Right lobe of liver (tissue), 6 donors: ENCODE data around the gene AWAT1. TPM values are rescaled to one million over a fixed set of nuclear protein-coding genes. Genes with fewer than 3 reads are reported as not detected.

Experiments used
- ATAC-seq, 4 donors: fragments of 200-7000 bp; cut with Tn5 transposase; one replicate each; pipeline ENCODE4 v1.9.1; 2020; ENCODE audit warnings: mild to moderate bottlenecking in 4 of 4, moderate library complexity in 4 of 4
- DNase-seq, 3 donors: peaks; one replicate each; pipeline ENCODE4 v3.0.0-alpha.2; 2020
- H3K27ac ChIP-seq, 3 donors: fragments of 200-600 bp; one replicate each; pipeline ENCODE4 v1.8.0; 2022
- H3K27me3 ChIP-seq, 2 donors: fragments of 200-600 bp; one replicate each; pipeline ENCODE4 v1.8.0; 2022
- H3K36me3 ChIP-seq, 4 donors: fragments of 200-600 bp; sonication (generic) in 1 of 4; one replicate each; pipeline versions ENCODE4 v1.5.1 to v1.8.0; 2017 to 2022; ENCODE audit warnings: control low read depth in 1 of 4
- H3K4me1 ChIP-seq, 4 donors: fragments of 200-600 bp; sonication (generic) in 1 of 4; one replicate each; pipeline versions ENCODE4 v1.5.1 to v1.8.0; 2017 to 2022; ENCODE audit warnings: control low read depth in 1 of 4
- H3K4me3 ChIP-seq, 3 donors: fragments of 200-600 bp; one replicate each; pipeline ENCODE4 v1.8.0; 2022
- H3K9me3 ChIP-seq, 4 donors: fragments of 200-600 bp; sonication (generic) in 1 of 4; one replicate each; pipeline versions ENCODE4 v1.5.1 to v1.8.0; 2017 to 2022; ENCODE audit warnings: control low read depth in 1 of 4
- CTCF ChIP-seq, 4 donors: fragments of 200-600 bp in 3 of 4; fragments of 450-650 bp in 1 of 4; IDR thresholded peaks; one replicate each; pipeline versions ENCODE4 v1.5.1 to v1.8.0; 2016 to 2022; ENCODE audit warnings: antibody characterized with exemption in 4 of 4, mild to moderate bottlenecking in 2 of 4
- POLR2A ChIP-seq: fragments of 450-650 bp; IDR thresholded peaks from one replicate; pipeline ENCODE4 v1.6.1; 2017; ENCODE audit warnings: antibody characterized with exemption, mild to moderate bottlenecking
- WGBS: methylation state at CpG from one replicate; pipeline ENCODE4 v1.1.6; 2018; ENCODE audit warnings: low coverage, low lambda C conversion rate; ENCODE audit not compliant: insufficient coverage; ENCODE audit errors: missing lambda C conversion rate; 5-methylcytosine and 5-hydroxymethylcytosine counted together
- intact Hi-C, 2 donors: fragments of 100-400 bp; cut with DNase I; formaldehyde crosslinking; loops; one replicate each; pipeline versions ENCODE4 v1.11.2 to v1.14.1; 2022
- total RNA-seq, 6 experiments: library from RNA; depleted of rRNA in 2 of 6; stranded (reverse); fragments of >200 nt in 2 of 6; fragmentation: NEBNext Ultra II Directional in 3 of 6; extraction: Animal tissue kit (Norgen Biotek cat#: 25700) in 3 of 6; gene quantifications; one replicate each; pipeline versions ENCODE4 v1.1.0 to v1.2.4, GENCODE V29; 2016 to 2023
- donor health status: DM: no; HTN: yes; CAD: no.
- donor health status: DM: no; HTN: no; CAD: no.
- donor health status: DM: no; HTN: no; CAD: no.
- donor health status: DM: no; HTN: yes; CAD: no.
- donor health status: DM: no; HTN: yes; CAD: no.

The AWAT1 gene
- total RNA-seq, 6 experiments from 2014 or later: not detected

- no peak overlapping the region for H3K27ac ChIP-seq
- ATAC-seq (no peak), DNase-seq (no peak)
- H3K4me1 ChIP-seq: no peaks in the 10 kb centered on the region
- no peaks in the 10 kb centered on the region for H3K27me3 ChIP-seq
- H3K4me3 ChIP-seq: no peak overlapping the region
- WGBS: 79% methylated on average over 2 of the region's 3 CpGs
- H3K9me3 ChIP-seq: no peaks in the 10 kb centered on the region
- no peaks in the 10 kb centered on the region for H3K36me3 ChIP-seq
- intact Hi-C loops: no loop called here
- TF ChIP-seq CTCF (IDR thresholded peaks at IDR 0.05) (no peak), POLR2A (no peak)
These were observed 20.5 kb downstream of the AWAT1 start for GRCh38 chrX:70254909-70255308.

- no peaks in the 10 kb centered on the region for H3K36me3 ChIP-seq
- ATAC-seq (no peak), DNase-seq (no peak)
- no peak overlapping the region for H3K27ac ChIP-seq
- H3K27me3 ChIP-seq: no peaks in the 10 kb centered on the region
- intact Hi-C loops: no loop called here
- H3K9me3 ChIP-seq: no peaks in the 10 kb centered on the region
- TF ChIP-seq POLR2A: no peak
- TF ChIP-seq CTCF (IDR thresholded peaks at IDR 0.05): no peak
- WGBS: 59% methylated on average over 2 of the region's 2 CpGs
- no peaks in the 10 kb centered on the region for H3K4me1 ChIP-seq
- no peak overlapping the region for H3K4me3 ChIP-seq
These were observed 21.0 kb downstream of the AWAT1 start for GRCh38 chrX:70255452-70255851.

GRCh38 chrX:70257423-70258288, 23.2 kb downstream of the AWAT1 start:
- Histone ChIP-seq H3K4me3 (no peak overlapping the region), H3K4me1 (no peaks in the 10 kb centered on the region), H3K27me3 (no peaks in the 10 kb centered on the region), H3K27ac (no peak overlapping the region), H3K36me3 (no peaks in the 10 kb centered on the region), H3K9me3 (no peaks in the 10 kb centered on the region)
- DNase-seq: no peak
- intact Hi-C loops: no loop called here
- TF ChIP-seq POLR2A (no peak), CTCF (IDR thresholded peaks at IDR 0.05) (no peak)
- WGBS: 56% methylated on average over 5 of the region's 5 CpGs
- ATAC-seq: no peak

GRCh38 chrX:70260104-70260503, 25.6 kb downstream of the AWAT1 start, which contains the start of gene P2RY4:
Gene P2RY4, minus strand, starts transcription at chrX:70260204. Its CDS starts 580 bp downstream, at chrX:70259624.
- TF ChIP-seq CTCF (IDR thresholded peaks at IDR 0.05) (no peak), POLR2A (no peak)
- Histone ChIP-seq H3K36me3 (no peaks in the 10 kb centered on the region), H3K27me3 (no peaks in the 10 kb centered on the region), H3K9me3 (no peaks in the 10 kb centered on the region), H3K27ac (no peak within 1 kb of the TSS), H3K4me3 (no peak within 1 kb of the TSS), H3K4me1 (no peaks in the 10 kb centered on the region)
- no peak for DNase-seq
- intact Hi-C loops: no loop called here
- 67% methylated on average over 4 of the region's 4 CpGs for WGBS
- no peak for ATAC-seq
